HEK293T (cell line): Measurements from ENCODE around the gene MITF.

ENCODE experiments used
- ARNT ChIP-seq: fragments of 450-650 bp; IDR thresholded peaks from 2 replicates; pipeline ENCODE4 v1.6.1; 2017; ENCODE audit warnings: mild to moderate bottlenecking
- BHLHE40 ChIP-seq: fragments of 450-650 bp; IDR thresholded peaks from 2 replicates; pipeline ENCODE4 v1.6.1; 2016; ENCODE audit warnings: mild to moderate bottlenecking, moderate library complexity, borderline replicate concordance
- CTBP1 ChIP-seq: fragments of 450-650 bp; IDR thresholded peaks from 2 replicates; pipeline ENCODE4 v1.6.1; 2016; ENCODE audit warnings: borderline replicate concordance
- ELF4 ChIP-seq: fragments of 450-650 bp; IDR thresholded peaks from 2 replicates; pipeline ENCODE4 v1.6.1; 2017; ENCODE audit warnings: antibody characterized with exemption
- FOXK2 ChIP-seq: fragments of 450-650 bp; IDR thresholded peaks from 2 replicates; pipeline ENCODE4 v1.6.1; 2016; ENCODE audit warnings: mild to moderate bottlenecking
- FOXM1 ChIP-seq: fragments of 450-650 bp; IDR thresholded peaks from 2 replicates; pipeline ENCODE4 v1.6.1; 2017; ENCODE audit warnings: mild to moderate bottlenecking, borderline replicate concordance
- HDGF ChIP-seq: fragments of 450-650 bp; IDR thresholded peaks from 2 replicates; pipeline ENCODE4 v1.6.1; 2017; ENCODE audit warnings: antibody characterized with exemption, borderline replicate concordance
- NFRKB ChIP-seq: fragments of 450-650 bp; IDR thresholded peaks from 2 replicates; pipeline ENCODE4 v1.6.1; 2016; ENCODE audit warnings: mild to moderate bottlenecking, moderate library complexity
- PKNOX1 ChIP-seq: fragments of 450-650 bp; IDR thresholded peaks from 2 replicates; pipeline ENCODE4 v1.6.1; 2016
- SP1 ChIP-seq: fragments of 450-650 bp; IDR thresholded peaks from 2 replicates; pipeline ENCODE4 v1.6.1; 2017
- SUZ12 ChIP-seq: fragments of 450-650 bp; IDR thresholded peaks from 2 replicates; pipeline ENCODE4 v1.6.1; 2016; ENCODE audit warnings: mild to moderate bottlenecking
- TARDBP ChIP-seq: fragments of 450-650 bp; IDR thresholded peaks from 2 replicates; pipeline ENCODE4 v1.6.1; 2016

- no peak for TF ChIP-seq TARDBP
- TF ChIP-seq HDGF, result no peak
- no peak for TF ChIP-seq NFRKB
- TF ChIP-seq FOXK2, result no peak
- no peak for TF ChIP-seq FOXM1
- TF ChIP-seq CTBP1, result no peak
- no peak for TF ChIP-seq ELF4
- no peak for TF ChIP-seq SP1
- TF ChIP-seq SUZ12, result no peak
- TF ChIP-seq PKNOX1, result no peak
- no peak for TF ChIP-seq BHLHE40
- no peak for TF ChIP-seq ARNT
Observed at GRCh38 chr3:69725994-69726571, 13.2 kb upstream of the MITF start.
